Measurements from ENCODE around the gene TREH. TPM values are rescaled to one million over a fixed set of nuclear protein-coding genes. Genes with fewer than 3 reads are reported as not detected.

TREH gene
- total and polyA plus RNA-seq, 8 donors, result 0.20 to 0.42 (median 0.24) TPM; not detected in 3

GRCh38 chr11:118625976-118626375 is 53.5 kb downstream of the TREH start:
- no peak for TF ChIP-seq CTCF (IDR thresholded peaks at IDR 0.05)
- Histone ChIP-seq H3K9me3 (no peaks in the 10 kb centered on the region), H3K36me3 (peaks cover 6 to 50% of the 10 kb centered on the region in 2 donors), H3K27me3 (peaks cover 0 to 11% of the 10 kb centered on the region in 2 donors), H3K27ac (no peak overlapping the region), H3K4me1 (peaks cover 25 to 51% of the 10 kb centered on the region in 2 donors), H3K4me3 (no peak overlapping the region)
- no peak for ATAC-seq
- intact Hi-C loops (cut with DNase I), result no loop called here
- no peak for DNase-seq

GRCh38 chr11:118625036-118625690 is 54.3 kb downstream of the TREH start:
- Histone ChIP-seq H3K4me1 (peaks cover 29 to 54% of the 10 kb centered on the region in 2 donors), H3K27ac (peak overlapping the region in 1 of 2 donors; percentile 13)

GRCh38 chr11:118623269-118623655 is 56.2 kb downstream of the TREH start:
- DNase-seq (no peak), ATAC-seq (peak; percentile 6)
- H3K9me3 ChIP-seq, result no peaks in the 10 kb centered on the region
- intact Hi-C loops (cut with DNase I), result no loop called here
- TF ChIP-seq CTCF (IDR thresholded peaks at IDR 0.05), result no peak
- no peak overlapping the region for H3K4me3 ChIP-seq
- H3K27me3 ChIP-seq, result peaks cover 0 to 11% of the 10 kb centered on the region in 2 donors
- H3K27ac ChIP-seq, result peak overlapping the region; percentile 62 to 81
- peaks cover 6 to 38% of the 10 kb centered on the region in 2 donors for H3K36me3 ChIP-seq
- H3K4me1 ChIP-seq, result peaks cover 43 to 63% of the 10 kb centered on the region in 2 donors

More at GRCh38 chr11:118625036-118625690, 54.3 kb downstream of the TREH start:
- ATAC-seq (peak; percentile 29), DNase-seq (no peak)
- intact Hi-C loops (cut with DNase I), result no loop called here
- Histone ChIP-seq H3K4me3 (no peak overlapping the region), H3K27me3 (peaks cover 0 to 11% of the 10 kb centered on the region in 2 donors), H3K36me3 (peaks cover 6 to 48% of the 10 kb centered on the region in 2 donors), H3K9me3 (no peaks in the 10 kb centered on the region)
- no peak for TF ChIP-seq CTCF (IDR thresholded peaks at IDR 0.05)

- ATAC-seq, result peak; percentile 55
- Histone ChIP-seq H3K4me1 (peaks cover 49 to 69% of the 10 kb centered on the region in 2 donors), H3K4me3 (peak overlapping the region; percentile 51), H3K9me3 (no peaks in the 10 kb centered on the region), H3K36me3 (peaks cover 2 to 31% of the 10 kb centered on the region in 2 donors), H3K27me3 (peaks cover 0 to 11% of the 10 kb centered on the region in 2 donors), H3K27ac (peak overlapping the region; percentile 62 to 81)
- no peak for TF ChIP-seq CTCF (IDR thresholded peaks at IDR 0.05)
- DNase-seq, result peak in 2 of 4 donors; percentile 72 to 86
- intact Hi-C loops (cut with DNase I), result no loop called here
Measured at GRCh38 chr11:118622376-118623268, 56.8 kb downstream of the TREH start.
